DMS79 treated with DMSO at 0.1 percent for 48 hours (cell line): Measurements from ENCODE around the gene CSNK1G3.

Experiments used
- DNase-seq: peaks from one replicate; lab custom pipeline; 2025; lab: John Stamatoyannopoulos, UW

CSNK1G3 gene

DNA sequence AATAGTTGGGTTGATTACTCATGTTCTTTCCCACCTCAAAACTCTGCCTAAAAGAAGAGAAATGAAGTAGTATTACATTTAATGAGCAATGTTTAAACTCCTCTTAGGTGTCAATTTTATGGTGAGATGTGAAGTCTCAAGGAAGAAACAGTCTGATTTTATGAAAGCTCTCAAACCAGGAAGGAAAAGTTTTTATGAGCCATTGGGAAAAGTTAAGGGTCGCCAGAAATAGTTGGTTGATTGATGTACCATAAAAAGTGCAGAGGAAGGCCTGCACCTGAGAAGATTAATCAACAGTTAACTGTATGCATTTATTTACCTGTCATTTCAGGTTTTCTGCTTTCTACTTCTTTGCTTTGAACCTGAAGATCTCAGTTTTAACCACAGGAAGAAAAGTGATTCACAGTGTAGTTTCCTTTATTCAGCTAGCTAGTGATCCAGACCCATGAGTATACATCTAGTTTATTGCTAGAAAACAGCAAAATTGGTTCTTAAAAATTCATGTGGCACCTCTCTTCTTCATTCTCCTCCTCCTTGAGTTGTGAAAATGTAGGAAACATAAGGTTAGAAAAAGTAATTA is 133.1 kb downstream of the CSNK1G3 start:
- DNase-seq: no peak

DNA sequence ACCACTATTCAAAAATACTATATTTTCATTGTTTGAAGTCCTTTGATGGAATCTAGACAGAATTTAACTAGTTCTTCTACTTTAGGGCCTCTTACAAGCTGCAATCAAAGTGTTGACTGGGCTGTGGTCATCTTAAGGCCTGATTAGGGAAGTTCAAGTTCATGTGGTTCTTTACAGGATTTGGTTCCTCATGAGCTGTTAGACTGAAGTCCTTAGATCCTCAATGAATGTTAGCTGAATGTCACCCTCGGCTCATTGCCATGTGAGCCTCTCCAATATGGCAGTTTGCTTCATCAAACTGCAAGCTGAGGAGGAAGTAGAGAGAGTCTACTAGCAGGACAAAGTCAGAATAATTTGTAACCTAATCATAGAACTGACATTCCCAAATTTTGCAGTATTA is 135.1 kb downstream of the CSNK1G3 start:
- no peak for DNase-seq

GRCh38 chr5:123651234-123651633 is 139.3 kb downstream of the CSNK1G3 start:
- no peak for DNase-seq

GRCh38 chr5:123659011-123659410 is 147.0 kb downstream of the CSNK1G3 start:
- no peak for DNase-seq

- DNase-seq: no peak
These were observed 147.5 kb downstream of the CSNK1G3 start for GRCh38 chr5:123659495-123659894.

DNA sequence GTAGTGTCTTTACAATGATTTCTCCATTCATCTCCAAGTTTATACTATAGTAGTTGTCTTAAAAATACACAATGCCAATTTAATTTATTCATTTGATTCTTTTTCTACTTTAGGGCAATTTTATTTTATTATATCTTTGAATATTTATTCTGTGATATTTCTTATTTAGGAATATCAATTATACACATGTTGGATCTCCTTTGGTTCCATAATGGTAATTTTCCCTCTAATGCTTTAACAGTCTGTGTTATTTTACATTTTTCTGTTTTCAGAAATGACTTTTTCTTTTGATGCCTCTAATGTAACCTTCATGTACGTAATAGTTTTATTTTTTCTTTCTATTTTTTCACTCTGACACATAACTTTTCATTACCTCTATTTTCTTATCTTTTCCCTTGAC is 153.0 kb downstream of the CSNK1G3 start:
- DNase-seq: no peak

DNA sequence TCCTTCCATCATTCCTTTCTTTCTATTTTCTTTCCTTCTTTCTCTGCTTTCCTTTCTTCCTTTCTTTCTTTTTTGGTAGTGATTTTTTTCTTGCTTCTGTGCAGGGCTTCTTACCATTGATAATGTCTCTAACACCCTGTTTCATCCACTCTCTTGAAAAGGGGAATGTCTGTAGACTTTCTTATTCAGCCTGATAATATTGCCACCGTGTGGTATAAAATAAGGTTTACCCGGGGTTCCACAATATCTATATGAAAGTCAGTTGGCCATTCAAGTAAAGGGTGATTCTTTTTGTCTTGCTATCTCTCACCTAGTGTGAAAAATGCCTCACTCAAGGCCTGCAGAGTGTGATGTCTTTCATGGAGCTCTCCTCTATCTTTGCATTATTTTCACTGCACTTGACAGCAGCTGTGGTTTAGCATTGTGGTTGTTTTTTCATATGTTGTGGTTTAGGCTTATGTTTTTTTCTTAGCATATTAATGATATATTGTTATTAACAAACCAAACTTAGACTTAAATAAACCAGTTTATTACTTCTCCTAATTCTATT is 153.9 kb downstream of the CSNK1G3 start:
- DNase-seq: no peak
